Fibroblast of skin of back (primary cell): ENCODE data around the gene ODC1.

Source experiments
- DNase-seq: peaks from one replicate; pipeline ENCODE4 v3.0.0-alpha.2; 2013

The ODC1 gene

DNA sequence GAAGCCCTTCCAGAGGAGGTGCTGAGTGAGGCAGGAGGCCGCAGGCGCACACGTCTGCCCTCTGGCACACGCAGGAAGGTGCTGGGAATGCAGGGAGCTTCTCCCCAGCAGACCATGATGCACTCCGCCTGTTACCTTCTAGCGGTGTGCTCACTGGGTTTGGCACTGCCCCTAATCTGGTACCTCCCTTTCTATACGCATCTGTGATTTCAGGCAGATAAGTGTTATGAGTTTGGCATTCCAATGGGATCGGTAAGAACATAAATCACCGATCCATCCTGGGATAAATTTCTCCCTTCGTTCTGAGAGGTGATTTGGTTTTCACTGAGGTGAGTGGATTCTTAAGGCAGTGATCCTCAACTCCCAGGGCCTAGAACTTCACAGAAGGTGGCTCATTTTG lies 34.6 kb downstream of the ODC1 start:
- DNase-seq: no peak

GRCh38 chr2:10412380-10412779 lies 35.7 kb downstream of the ODC1 start:
- peak; percentile 63 for DNase-seq

DNA sequence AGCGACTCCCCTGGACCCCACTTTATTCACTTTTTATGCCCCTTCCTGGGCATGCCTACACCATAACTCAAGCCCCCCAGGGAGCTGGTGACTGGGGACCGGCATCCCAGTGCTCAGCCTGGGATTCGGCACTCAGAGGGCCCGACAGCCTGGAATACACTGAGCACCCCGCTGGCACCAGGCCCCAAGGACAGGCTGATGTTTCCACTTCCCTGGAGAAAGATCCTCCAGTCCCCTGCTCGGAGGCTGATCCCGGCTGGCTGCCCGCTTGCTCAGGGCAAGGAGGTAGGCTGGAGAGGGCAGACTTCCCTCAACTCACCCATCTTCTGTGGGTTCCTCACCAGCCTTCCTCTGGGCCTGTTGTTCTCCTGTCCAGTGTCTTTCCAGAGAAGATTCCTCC lies 36.6 kb downstream of the ODC1 start:
- DNase-seq: no peak

- peak; percentile 22 for DNase-seq
Observed at GRCh38 chr2:10410823-10411437, 37.2 kb downstream of the ODC1 start.

DNA sequence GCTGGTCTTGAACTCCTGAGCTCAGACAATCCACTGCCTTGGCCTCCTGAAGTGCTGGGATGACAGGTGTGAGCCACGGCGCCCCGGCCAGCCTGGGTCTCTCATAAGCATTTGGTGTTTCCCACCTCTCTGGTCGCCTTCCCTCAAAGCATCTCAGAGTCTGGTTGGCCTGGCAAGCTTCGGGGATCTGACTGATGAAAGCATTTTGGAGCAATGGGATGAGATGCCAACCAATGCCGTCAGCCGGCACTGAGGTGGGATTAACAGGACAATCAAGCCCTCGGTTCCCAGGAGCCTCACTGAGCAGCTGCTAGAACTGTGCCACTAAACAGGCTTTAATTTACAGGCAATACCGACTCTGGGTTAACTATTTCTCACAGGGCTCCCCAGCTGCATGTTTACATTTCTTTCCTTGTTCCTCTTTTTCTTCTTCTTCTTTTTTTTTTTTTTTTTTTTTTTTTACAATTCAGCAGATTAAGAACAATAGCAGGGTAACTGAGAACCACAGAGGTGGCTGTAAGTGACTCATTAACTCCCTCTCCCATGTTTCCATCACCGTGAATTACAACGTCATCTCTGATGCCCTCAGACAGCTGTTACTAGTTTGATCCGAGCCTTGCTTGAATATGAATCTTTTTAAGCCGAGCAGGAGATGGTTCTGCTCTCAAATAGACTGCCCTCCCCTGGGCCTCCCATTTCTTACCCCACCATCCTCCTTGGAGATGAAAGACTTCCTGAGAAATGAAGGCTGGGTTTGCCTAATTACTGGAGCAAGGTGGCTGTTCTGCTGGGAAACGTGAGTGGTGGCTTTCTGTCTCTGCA lies 37.9 kb downstream of the ODC1 start:
- no peak for DNase-seq

- peak; percentile 57 for DNase-seq
Observed at GRCh38 chr2:10408649-10409579, 39.2 kb downstream of the ODC1 start.

DNA sequence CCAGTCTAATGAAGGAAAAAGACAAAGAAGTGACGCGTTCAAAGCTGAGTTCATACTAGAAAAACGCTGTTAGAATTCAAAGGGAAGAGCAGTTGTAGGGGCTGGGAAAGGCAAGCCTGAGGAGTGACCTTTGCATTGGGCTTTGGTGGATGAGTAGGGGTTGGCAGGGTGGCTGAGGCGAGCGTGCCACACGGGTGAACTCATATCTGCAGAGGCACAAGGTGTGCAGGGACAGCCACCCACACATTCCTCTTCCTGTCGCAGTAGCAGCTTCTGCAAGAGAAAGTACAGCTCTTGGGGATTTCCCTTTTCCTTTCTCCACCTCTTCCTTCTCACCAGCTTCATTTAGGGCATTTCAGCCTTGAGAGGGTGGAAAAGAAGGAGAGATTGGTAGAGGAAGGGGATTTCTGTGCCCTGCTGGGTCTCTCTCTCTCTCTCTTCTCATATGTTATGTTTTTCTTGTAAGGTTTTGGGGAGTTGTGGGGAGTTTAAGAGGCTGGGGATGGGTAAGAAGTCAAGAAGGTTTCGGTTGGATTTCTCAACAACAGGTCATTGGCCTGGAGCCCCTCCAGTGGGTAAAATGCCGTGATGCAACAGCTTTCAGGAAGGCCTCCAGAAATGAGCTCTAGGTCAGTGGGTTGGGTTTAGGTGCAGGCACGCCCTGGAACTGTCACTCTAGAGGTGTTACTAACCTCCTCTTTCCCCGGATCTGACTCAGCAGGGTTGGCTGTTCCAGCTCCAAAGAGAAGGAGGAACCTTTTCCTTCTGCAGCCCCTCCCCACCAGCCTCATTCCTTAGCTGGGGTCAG lies 40.1 kb downstream of the ODC1 start:
- DNase-seq: no peak

DNA sequence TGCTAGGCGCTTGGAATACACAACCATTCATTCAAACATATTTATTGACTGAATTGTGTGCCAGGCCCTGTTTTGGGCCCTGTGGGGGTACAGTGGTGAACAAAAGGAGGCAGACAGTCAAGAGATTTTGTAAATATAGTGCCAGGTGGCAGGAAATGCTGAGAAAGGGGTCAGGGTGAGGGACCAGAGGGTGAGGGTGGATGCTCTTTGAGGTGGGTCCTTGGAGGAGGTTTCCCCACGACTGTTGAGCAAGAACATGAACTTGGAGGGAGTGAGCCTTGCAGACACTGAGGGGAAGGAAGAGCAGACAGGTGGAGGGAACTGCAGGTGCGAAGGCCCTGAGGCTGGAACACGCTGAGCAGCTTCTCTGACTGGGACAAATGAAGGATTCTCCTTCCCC lies 40.7 kb downstream of the ODC1 start:
- DNase-seq: no peak

- no peak for DNase-seq
Observed at GRCh38 chr2:10406491-10407188, 41.5 kb downstream of the ODC1 start.

DNA sequence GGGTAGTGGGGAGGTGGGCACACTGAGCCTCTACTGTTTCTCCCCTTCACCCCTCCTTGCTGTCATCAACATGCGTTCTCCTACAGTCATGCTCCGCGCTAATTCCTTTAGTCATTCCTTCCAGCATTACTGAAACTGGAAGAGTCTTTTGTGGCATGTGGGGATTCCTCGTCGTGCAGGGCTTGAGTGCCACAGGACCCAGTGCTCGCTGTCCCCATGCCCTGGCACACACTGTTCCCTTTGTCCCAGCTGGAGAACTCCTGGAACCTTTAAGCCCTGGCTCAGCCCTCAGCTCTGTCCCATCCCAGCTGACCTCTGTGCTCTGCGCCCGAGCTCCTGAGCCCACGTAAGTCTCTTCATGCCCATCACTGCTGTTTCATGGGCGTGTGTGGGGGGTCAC lies 42.1 kb downstream of the ODC1 start:
- DNase-seq: no peak

GRCh38 chr2:10405448-10405847 lies 42.7 kb downstream of the ODC1 start:
- peak; percentile 91 for DNase-seq

DNA sequence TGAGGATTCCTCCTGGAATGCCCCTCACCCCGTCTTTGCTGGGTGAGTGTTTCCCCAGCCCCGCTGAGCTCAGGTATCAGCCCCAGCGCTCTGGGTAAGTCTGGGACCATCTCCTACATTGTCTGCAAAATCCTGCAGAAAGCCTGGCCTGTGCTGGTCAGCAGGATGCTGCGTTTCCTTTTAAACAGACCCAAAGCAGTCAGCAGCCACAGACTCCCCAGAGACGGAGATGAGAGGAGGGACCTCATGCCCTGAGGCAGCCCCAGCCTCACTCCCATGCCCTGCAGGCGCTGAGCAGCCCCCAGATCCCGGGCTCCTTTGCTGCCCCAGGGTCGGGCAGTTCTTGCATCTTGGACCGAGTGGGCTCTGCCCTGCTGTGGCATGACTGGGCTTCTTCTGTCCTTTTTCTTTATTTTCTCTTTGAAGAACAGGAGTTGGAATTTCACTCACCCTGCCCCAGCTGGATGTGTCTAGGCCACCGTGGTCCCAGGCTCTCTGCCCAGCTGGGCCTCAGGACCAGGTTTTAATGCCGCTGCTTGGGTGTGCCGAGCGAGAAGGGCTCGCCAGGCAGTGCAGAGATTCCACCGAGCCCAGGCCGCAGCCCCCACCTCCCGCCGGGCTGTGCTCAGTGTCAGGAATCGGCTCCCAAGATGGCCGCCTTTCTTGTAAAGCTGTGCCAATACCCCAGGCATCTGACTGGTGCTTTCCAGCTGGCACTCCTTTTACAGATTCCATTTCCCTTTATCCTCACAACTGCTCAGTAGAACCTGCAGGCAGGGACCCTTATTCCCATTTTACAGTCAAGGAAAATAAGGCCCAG lies 43.6 kb downstream of the ODC1 start:
- DNase-seq: no peak

- no peak for DNase-seq
Observed at GRCh38 chr2:10402653-10403215, 45.4 kb downstream of the ODC1 start.

DNA sequence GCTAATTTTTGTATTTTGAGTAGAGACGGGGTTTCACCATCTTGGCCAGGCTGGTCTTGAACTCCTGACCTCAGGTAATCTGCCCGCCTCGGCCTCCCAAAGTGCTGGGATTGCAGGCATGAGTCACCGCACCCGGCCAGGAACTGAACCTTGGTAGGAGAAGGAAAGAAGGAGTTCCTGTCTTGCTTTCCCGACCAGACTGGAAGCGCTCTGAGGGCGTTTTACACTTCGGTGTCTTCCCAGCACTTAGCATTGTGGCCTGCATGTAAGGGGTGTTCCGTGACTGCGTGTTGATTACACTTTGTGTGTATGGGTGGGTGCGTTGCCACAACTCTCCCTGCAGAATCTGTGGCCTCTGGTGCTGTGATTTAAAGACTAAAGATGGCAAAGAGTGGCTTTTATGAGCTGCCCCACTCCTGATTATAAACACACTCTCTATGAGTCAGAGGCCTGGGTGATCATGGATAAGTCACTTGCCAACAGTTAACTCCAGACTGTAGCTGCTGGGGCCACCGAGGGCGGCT lies 46.0 kb downstream of the ODC1 start:
- no peak for DNase-seq

- DNase-seq: no peak
Observed at GRCh38 chr2:10400978-10401951, 46.9 kb downstream of the ODC1 start.

- DNase-seq: no peak
Observed at GRCh38 chr2:10400568-10400977, 47.6 kb downstream of the ODC1 start.

- no peak for DNase-seq
Observed at GRCh38 chr2:10400002-10400401, 48.1 kb downstream of the ODC1 start.

DNA sequence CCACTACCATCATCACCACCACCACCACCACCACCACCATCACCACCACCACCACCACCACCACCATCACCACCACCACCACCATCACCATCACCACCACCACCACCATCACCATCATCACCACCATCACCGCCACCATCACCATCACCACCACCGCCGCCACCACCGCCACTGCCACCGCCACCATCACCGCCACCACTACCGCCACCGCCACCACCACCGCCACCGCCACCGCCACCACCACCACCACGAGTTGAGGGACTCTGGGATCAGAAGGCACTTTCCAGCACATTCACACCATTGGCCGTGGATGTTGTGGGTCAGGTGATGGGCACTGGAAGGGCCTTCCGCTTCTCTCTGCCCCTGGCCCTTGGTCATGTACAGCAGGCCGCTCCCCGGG lies 48.8 kb downstream of the ODC1 start:
- no peak for DNase-seq

GRCh38 chr2:10398496-10398895 lies 49.6 kb downstream of the ODC1 start:
- no peak for DNase-seq
